H9 (cell line): ENCODE measurements around the gene DDX51. TPM values are rescaled to one million over a fixed set of nuclear protein-coding genes. Genes with fewer than 3 reads are reported as not detected.

ENCODE experiments used
- DNase-seq: peaks from one replicate; pipeline ENCODE4 v3.0.0-alpha.2; 2017
- H2AFZ ChIP-seq: one replicate; pipeline ENCODE4 v1.6.1; 2013; ENCODE audit warnings: mild to moderate bottlenecking, low read length, control low read depth, moderate library complexity
- H2AK5ac ChIP-seq: 2 replicates; pipeline ENCODE4 v1.6.1; 2013; ENCODE audit warnings: low read length, control low read depth, mixed read lengths; ENCODE audit not compliant: insufficient read length
- H2BK120ac ChIP-seq: one replicate; pipeline ENCODE4 v1.6.1; 2013; ENCODE audit warnings: low read depth, mild to moderate bottlenecking, low read length, control low read depth, inconsistent platforms; ENCODE audit not compliant: poor library complexity, severe bottlenecking
- H2BK12ac ChIP-seq: 2 replicates; pipeline ENCODE4 v1.6.1; 2013; ENCODE audit warnings: low read length, control low read depth, mixed read lengths, low read depth; ENCODE audit not compliant: insufficient read length
- H2BK15ac ChIP-seq: 2 replicates; pipeline ENCODE4 v1.6.1; 2013; ENCODE audit warnings: low read depth, low read length, control low read depth
- H2BK20ac ChIP-seq: one replicate; pipeline ENCODE4 v1.6.1; 2013; ENCODE audit warnings: low read depth, mild to moderate bottlenecking, low read length, control low read depth, inconsistent platforms; ENCODE audit not compliant: poor library complexity, severe bottlenecking
- H2BK5ac ChIP-seq: 2 replicates; pipeline ENCODE4 v1.6.1; 2013; ENCODE audit warnings: low read length, control low read depth, mixed read lengths; ENCODE audit not compliant: insufficient read length
- H3K14ac ChIP-seq: 2 replicates; pipeline ENCODE4 v1.6.1; 2013; ENCODE audit warnings: low read length, control low read depth; ENCODE audit not compliant: insufficient read depth
- H3K18ac ChIP-seq: 2 replicates; pipeline ENCODE4 v1.6.1; 2013; ENCODE audit warnings: low read depth, mild to moderate bottlenecking, mixed read lengths, low read length, control low read depth; ENCODE audit not compliant: insufficient read length
- H3K23ac ChIP-seq: 2 replicates; pipeline ENCODE4 v1.6.1; 2013; ENCODE audit warnings: low read length, control low read depth, mixed read lengths, low read depth; ENCODE audit not compliant: insufficient read length
- H3K23me2 ChIP-seq: 2 replicates; pipeline ENCODE4 v1.6.1; 2013; ENCODE audit warnings: low read depth, mild to moderate bottlenecking, mixed read lengths, low read length, control low read depth; ENCODE audit not compliant: insufficient read length, poor library complexity, severe bottlenecking
- H3K27ac ChIP-seq: 2 replicates; pipeline ENCODE4 v1.5.1; 2013; ENCODE audit warnings: low read length, control low read depth, mixed read lengths, low read depth; ENCODE audit not compliant: insufficient read length
- H3K27me3 ChIP-seq: 2 replicates; pipeline ENCODE4 v1.6.1; 2013; ENCODE audit warnings: low read length, control low read depth, inconsistent platforms; ENCODE audit not compliant: insufficient read depth
- H3K4ac ChIP-seq: 2 replicates; pipeline ENCODE4 v1.6.1; 2013; ENCODE audit warnings: low read depth, mild to moderate bottlenecking, control low read depth, inconsistent platforms, low read length, moderate library complexity
- H3K4me1 ChIP-seq: 2 replicates; pipeline ENCODE4 v1.6.1; 2013; ENCODE audit warnings: low read length, control low read depth, inconsistent platforms; ENCODE audit not compliant: insufficient read depth
- H3K4me2 ChIP-seq: 2 replicates; pipeline ENCODE4 v1.6.1; 2013; ENCODE audit warnings: low read length, control low read depth, mixed read lengths; ENCODE audit not compliant: insufficient read length, insufficient read depth
- H3K56ac ChIP-seq: 2 replicates; pipeline ENCODE4 v1.6.1; 2013; ENCODE audit warnings: low read depth, mild to moderate bottlenecking, mixed read lengths, low read length, control low read depth; ENCODE audit not compliant: insufficient read length
- H3K79me1 ChIP-seq: 2 replicates; pipeline ENCODE4 v1.6.1; 2013; ENCODE audit warnings: low read depth, mild to moderate bottlenecking, moderate library complexity, low read length, control low read depth, inconsistent platforms; ENCODE audit not compliant: insufficient read depth, poor library complexity, severe bottlenecking
- H3K79me2 ChIP-seq: 2 replicates; pipeline ENCODE4 v1.6.1; 2013; ENCODE audit warnings: low read length, control low read depth, inconsistent platforms; ENCODE audit not compliant: insufficient read depth
- H3K9ac ChIP-seq: 2 replicates; pipeline ENCODE4 v1.6.1; 2013; ENCODE audit warnings: low read length, control low read depth, mixed read lengths; ENCODE audit not compliant: insufficient read length; ENCODE audit errors: extremely low read depth
- H3K9me3 ChIP-seq: one replicate; pipeline ENCODE4 v1.6.1; 2013; ENCODE audit warnings: low read depth, low read length, inconsistent platforms; ENCODE audit not compliant: control insufficient read depth
- H3T11ph ChIP-seq: one replicate; pipeline ENCODE4 v1.6.1; 2013; ENCODE audit warnings: mild to moderate bottlenecking, low read length, control low read depth, inconsistent platforms
- H4K20me1 ChIP-seq: one replicate; pipeline ENCODE4 v1.6.1; 2013; ENCODE audit not compliant: control insufficient read depth, insufficient read length, insufficient read depth
- H4K5ac ChIP-seq: 2 replicates; pipeline ENCODE4 v1.6.1; 2013; ENCODE audit warnings: low read depth, mild to moderate bottlenecking, mixed read lengths, low read length, control low read depth; ENCODE audit not compliant: insufficient read length
- H4K8ac ChIP-seq: replicated peaks from 2 replicates; pipeline ENCODE4 v1.6.1; 2013; ENCODE audit warnings: low read length, control low read depth, mixed read lengths, low read depth; ENCODE audit not compliant: insufficient read length
- H4K91ac ChIP-seq: 2 replicates; pipeline ENCODE4 v1.6.1; 2013; ENCODE audit warnings: low read depth, mild to moderate bottlenecking, moderate library complexity, mixed read lengths, low read length, control low read depth; ENCODE audit not compliant: insufficient read length
- H3K27ac Mint-ChIP-seq, 3 experiments: 2 replicates in 2 of 3; 3 replicates in 1 of 3; pipeline ENCODE4 v1.8.0; 2020 to 2021; ENCODE audit warnings: mixed read lengths in 3 of 3, mild to moderate bottlenecking in 1 of 3, moderate library complexity in 1 of 3
- H3K27me3 Mint-ChIP-seq: 2 replicates; pipeline ENCODE4 v1.8.0; 2021; ENCODE audit warnings: low read depth, mild to moderate bottlenecking, moderate library complexity, mixed read lengths
- H3K36me3 Mint-ChIP-seq, 3 experiments: 2 replicates in 2 of 3; 3 replicates in 1 of 3; pipeline ENCODE4 v1.8.0; 2020 to 2021; ENCODE audit warnings: low read depth in 3 of 3, mixed read lengths in 3 of 3; ENCODE audit not compliant: insufficient read depth in 1 of 3
- H3K4me1 Mint-ChIP-seq, 2 experiments: 2 replicates each; pipeline ENCODE4 v1.8.0; 2020; ENCODE audit warnings: mixed read lengths in 2 of 2
- H3K4me3 Mint-ChIP-seq, 2 experiments: 2 replicates in 1 of 2; 3 replicates in 1 of 2; pipeline ENCODE4 v1.8.0; 2020 to 2021; ENCODE audit warnings: mild to moderate bottlenecking in 2 of 2, mixed read lengths in 2 of 2, moderate library complexity in 1 of 2
- H3K9me3 Mint-ChIP-seq, 2 experiments: 2 replicates in 1 of 2; 3 replicates in 1 of 2; pipeline ENCODE4 v1.8.0; 2020; ENCODE audit warnings: mild to moderate bottlenecking in 2 of 2, mixed read lengths in 2 of 2, moderate library complexity in 1 of 2
- whole genome bisulfite sequencing: extraction: QIAGEN DNeasy Blood & Tissue Kit; methylation state at CpG from one replicate; pipeline ENCODE4 v1.1.7; 2013; ENCODE audit warnings: missing lambda C conversion rate, low lambda C conversion rate, mixed read lengths; ENCODE audit not compliant: insufficient read length; ENCODE audit errors: extremely low coverage; 5-methylcytosine and 5-hydroxymethylcytosine counted together
- total RNA-seq: library from RNA; stranded (reverse); gene quantifications from 2 replicates; pipeline ENCODE4 v1.2.1, GENCODE V29; 2021
- TF ChIP-seq, protein P1 (sequence below): fragments of 200-600 bp; sonication (generic); conservative IDR thresholded peaks from 3 replicates; pipeline ENCODE4 v1.8.0; 2021; ENCODE audit warnings: antibody characterized with exemption, mild to moderate bottlenecking

DDX51 gene
- total RNA-seq, 1 experiment from 2014 or later: 37.9 TPM

DNA sequence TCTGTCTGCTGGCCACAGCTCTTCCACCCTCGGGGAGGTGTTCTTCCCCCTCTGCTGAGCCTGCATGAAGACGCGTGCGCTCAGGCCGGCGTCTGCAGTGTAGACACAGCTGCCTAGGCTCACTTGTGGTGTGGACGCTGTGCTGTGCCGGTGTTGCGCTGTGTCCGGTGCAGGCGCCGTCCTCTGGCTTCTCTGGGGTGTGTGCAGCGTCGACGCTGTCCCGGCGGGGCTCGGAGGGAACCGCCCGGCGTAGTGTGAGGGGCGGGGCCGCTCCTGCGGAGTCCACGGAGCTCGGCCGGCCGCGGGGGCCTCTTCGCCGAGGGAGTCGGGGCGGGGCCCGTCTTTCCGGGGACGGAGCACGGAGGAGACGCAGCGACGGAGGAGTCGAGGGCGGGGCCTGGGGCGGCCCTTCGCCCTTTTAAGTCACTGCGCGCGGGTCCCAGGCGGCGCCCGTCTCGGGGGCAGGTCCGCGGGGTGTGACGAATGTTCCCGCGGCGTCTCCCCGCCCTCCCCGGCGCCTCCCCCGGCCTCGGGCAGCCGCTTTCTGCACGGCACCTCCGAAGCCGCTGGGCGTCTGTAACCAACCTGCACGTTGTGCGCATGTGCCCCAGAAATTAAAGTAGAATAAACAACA is 45.4 kb upstream of the DDX51 start:
- Histone ChIP-seq H3K23me2 (peaks cover 11% of the 10 kb centered on the region), H4K8ac (no peak overlapping the region), H2AK5ac (no peak overlapping the region), H3K27me3 (peaks cover 8% of the 10 kb centered on the region; the same call in 1 of the 2 replicates), H3T11ph (no peak overlapping the region), H2BK20ac (no peak overlapping the region), H2BK120ac (no peak overlapping the region), H3K4ac (no peak overlapping the region), H3K4me1 (no peaks in the 10 kb centered on the region), H3K9ac (no peak overlapping the region), H2BK12ac (no peak overlapping the region), H3K79me2 (no peaks in the 10 kb centered on the region), H2BK15ac (no peak overlapping the region), H3K4me2 (peak overlapping the region; percentile 84), H3K79me1 (no peaks in the 10 kb centered on the region), H3K23ac (no peak overlapping the region), H3K27ac (no peak overlapping the region), H2AFZ (no peak overlapping the region), H3K56ac (no peak overlapping the region), H4K20me1 (no peaks in the 10 kb centered on the region), H3K14ac (peak overlapping the region; percentile 9), H3K18ac (no peak overlapping the region), H4K91ac (no peak overlapping the region), H3K9me3 (peaks cover 8% of the 10 kb centered on the region), H4K5ac (no peak overlapping the region), H2BK5ac (no peak overlapping the region)
- Mint-ChIP-seq H3K4me3 (peak overlapping the region; percentile 68 to 79), H3K9me3 (peaks cover 14 to 23% of the 10 kb centered on the region in 2 experiments), H3K4me1 (peaks cover 9 to 11% of the 10 kb centered on the region in 2 experiments), H3K27me3 (peaks cover 96% of the 10 kb centered on the region), H3K36me3 (peaks cover 4 to 12% (median 9%) of the 10 kb centered on the region in 3 experiments; a peak in 5 of 7 replicates), H3K27ac (no peak overlapping the region)
- TF ChIP-seq, protein P1, sequence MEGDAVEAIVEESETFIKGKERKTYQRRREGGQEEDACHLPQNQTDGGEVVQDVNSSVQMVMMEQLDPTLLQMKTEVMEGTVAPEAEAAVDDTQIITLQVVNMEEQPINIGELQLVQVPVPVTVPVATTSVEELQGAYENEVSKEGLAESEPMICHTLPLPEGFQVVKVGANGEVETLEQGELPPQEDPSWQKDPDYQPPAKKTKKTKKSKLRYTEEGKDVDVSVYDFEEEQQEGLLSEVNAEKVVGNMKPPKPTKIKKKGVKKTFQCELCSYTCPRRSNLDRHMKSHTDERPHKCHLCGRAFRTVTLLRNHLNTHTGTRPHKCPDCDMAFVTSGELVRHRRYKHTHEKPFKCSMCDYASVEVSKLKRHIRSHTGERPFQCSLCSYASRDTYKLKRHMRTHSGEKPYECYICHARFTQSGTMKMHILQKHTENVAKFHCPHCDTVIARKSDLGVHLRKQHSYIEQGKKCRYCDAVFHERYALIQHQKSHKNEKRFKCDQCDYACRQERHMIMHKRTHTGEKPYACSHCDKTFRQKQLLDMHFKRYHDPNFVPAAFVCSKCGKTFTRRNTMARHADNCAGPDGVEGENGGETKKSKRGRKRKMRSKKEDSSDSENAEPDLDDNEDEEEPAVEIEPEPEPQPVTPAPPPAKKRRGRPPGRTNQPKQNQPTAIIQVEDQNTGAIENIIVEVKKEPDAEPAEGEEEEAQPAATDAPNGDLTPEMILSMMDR: no peak
- peak; percentile 83 for DNase-seq
- WGBS: no CpG with 5 or more reads among the region's 69 CpGs
